K562 (cell line): ENCODE results near the gene TIA1. TPM values are rescaled to one million over a fixed set of nuclear protein-coding genes. Genes with fewer than 3 reads are reported as not detected.
A peak's percentile ranks its signal among the peaks of the same experiment; 100 is the strongest.

ENCODE experiments used
- ATAC-seq: fragments of 200-7000 bp; cut with Tn5 transposase; 3 replicates; pipeline ENCODE4 v1.9.1; 2020; ENCODE audit warnings: moderate library complexity
- Bru-seq: library from RNA; stranded (reverse); fragments of 400-500 nt; gene quantifications from one replicate; lab custom pipeline; 2021; lab: Mats Ljungman, UMichigan
- BruChase-seq, 2 experiments: library from RNA; stranded (reverse); fragments of 400-500 nt; gene quantifications; one replicate each; lab custom pipeline; 2021; lab: Mats Ljungman, UMichigan
- BruUV-seq: library from RNA; stranded (reverse); fragments of 400-500 nt; replicated peaks from 2 replicates; lab custom pipeline; 2021; lab: Mats Ljungman, UMichigan
- CTCF ChIA-PET: fragments of 300-600 bp; formaldehyde crosslinking; extraction: SDS; loops from one replicate; lab custom pipeline; 2021; ENCODE audit warnings: low intra/inter-chr PET ratio; lab: Yijun Ruan, JAX
- POLR2A ChIA-PET: fragments of 300-600, 350-650 bp; sonication (Branson Sonifier 250); formaldehyde crosslinking; extraction: SDS; loops from one replicate; lab custom pipeline; 2021; ENCODE audit warnings: antibody characterized with exemption, inconsistent platforms; lab: Yijun Ruan, JAX
- DNase-seq, 4 experiments: peaks; one replicate each; pipeline versions ENCODE4 v3.0.0 to v3.0.0-alpha.2; 2011 to 2018; ENCODE audit warnings: low spot score in 3 of 4, mixed read lengths in 3 of 4; ENCODE audit errors: extremely low read depth in 1 of 4
- FAIRE-seq: peaks from 2 replicates; lab custom pipeline; 2011; peaks lifted over from hg19 to GRCh38; lab: Jason Lieb, UNC
- H2AFZ ChIP-seq: 2 replicates; pipeline ENCODE4 v1.6.0; 2011; ENCODE audit warnings: low read depth, low read length, control low read depth, inconsistent platforms
- H3K27ac ChIP-seq: fragments of 200-600 bp; 3 replicates; pipeline ENCODE4 v1.8.0; 2011; ENCODE audit warnings: low read depth, mild to moderate bottlenecking, control low read depth, inconsistent platforms, low read length, moderate library complexity, mixed read lengths; ENCODE audit errors: extremely low read depth
- H3K27me3 ChIP-seq, 2 experiments: fragments of 300-600 bp in 1 of 2; 2 replicates in 1 of 2; 3 replicates in 1 of 2; pipeline versions ENCODE4 v1.6.0 to v1.8.0; 2011; ENCODE audit warnings: inconsistent platforms in 2 of 2, low read length in 2 of 2, mild to moderate bottlenecking in 1 of 2, mixed read lengths in 1 of 2, moderate library complexity in 1 of 2; ENCODE audit not compliant: control insufficient read depth in 2 of 2, insufficient read depth in 2 of 2
- H3K36me3 ChIP-seq: fragments of 300-600 bp; 3 replicates; pipeline ENCODE4 v1.8.0; 2011; ENCODE audit warnings: mild to moderate bottlenecking, low read length, inconsistent platforms; ENCODE audit not compliant: control insufficient read depth, insufficient read depth
- H3K4me1 ChIP-seq, 2 experiments: fragments of 200-600 bp in 1 of 2; replicated peaks in 1 of 2; 2 replicates in 1 of 2; 3 replicates in 1 of 2; pipeline versions ENCODE4 v1.5.1 to v1.8.0; 2011; ENCODE audit warnings: inconsistent platforms in 2 of 2, low read length in 2 of 2, mild to moderate bottlenecking in 1 of 2, mixed read lengths in 1 of 2, moderate library complexity in 1 of 2; ENCODE audit not compliant: control insufficient read depth in 2 of 2, insufficient read depth in 2 of 2
- H3K4me2 ChIP-seq: 2 replicates; pipeline ENCODE4 v1.6.1; 2011; ENCODE audit warnings: low read length, control low read depth, inconsistent platforms, mixed read lengths; ENCODE audit not compliant: insufficient read depth
- H3K4me3 ChIP-seq: fragments of 200-600 bp; sonication (generic), shearing (Covaris generic); 2 replicates; pipeline ENCODE4 v1.5.1; 2016; ENCODE audit warnings: control low read depth, inconsistent platforms
- H3K79me2 ChIP-seq: fragments of 200-600 bp; 3 replicates; pipeline ENCODE4 v1.8.0; 2011; ENCODE audit warnings: low read length, inconsistent platforms; ENCODE audit not compliant: control insufficient read depth, insufficient read depth
- H3K9ac ChIP-seq, 2 experiments: 2 replicates each; pipeline versions ENCODE4 v1.6.0 to v1.6.1; 2011; ENCODE audit warnings: low read depth in 2 of 2, low read length in 2 of 2, control low read depth in 1 of 2, inconsistent platforms in 1 of 2, mild to moderate bottlenecking in 1 of 2, mixed read lengths in 1 of 2; ENCODE audit not compliant: insufficient read depth in 1 of 2
- H3K9me1 ChIP-seq: one replicate; pipeline ENCODE4 v1.6.0; 2011; ENCODE audit warnings: inconsistent platforms, mild to moderate bottlenecking, low read length, moderate library complexity; ENCODE audit not compliant: control insufficient read depth, insufficient read depth
- H3K9me3 ChIP-seq: replicated peaks from 2 replicates; pipeline ENCODE4 v1.5.1; 2011; ENCODE audit warnings: low read depth, low read length, inconsistent platforms; ENCODE audit not compliant: control insufficient read depth, insufficient read depth
- H4K20me1 ChIP-seq: replicated peaks from 2 replicates; pipeline ENCODE4 v1.6.1; 2011; ENCODE audit warnings: low read length, inconsistent platforms, mixed read lengths; ENCODE audit not compliant: control insufficient read depth, insufficient read depth
- CHD7 ChIP-seq: fragments of 200-600 bp; sonication (generic); IDR thresholded peaks from one replicate; pipeline ENCODE4 v1.6.1; 2012; ENCODE audit warnings: mild to moderate bottlenecking, low read depth, low read length, inconsistent platforms
- ETS2 ChIP-seq: IDR thresholded peaks from 2 replicates; pipeline ENCODE4 v1.6.1; 2016; ENCODE audit warnings: borderline replicate concordance, missing genetic modification characterization, mild to moderate bottlenecking, moderate library complexity, missing compliant biosample characterization; ENCODE audit not compliant: poor library complexity, severe bottlenecking
- RBM14 ChIP-seq: fragments of 200-400 bp; formaldehyde crosslinking; IDR thresholded peaks from 2 replicates; pipeline ENCODE4 v1.6.1; 2018; ENCODE audit warnings: low read depth, mild to moderate bottlenecking, low read length, moderate library complexity, borderline replicate concordance; ENCODE audit not compliant: insufficient read depth
- WGBS: fragments of 100-300 bp; shearing (Covaris generic); methylation state at CpG from one replicate; pipeline ENCODE4 v1.1.6; 2016; ENCODE audit warnings: low coverage, mixed read lengths; ENCODE audit not compliant: insufficient coverage; ENCODE audit errors: missing lambda C conversion rate; 5-methylcytosine and 5-hydroxymethylcytosine counted together
- in situ Hi-C: fragments of 300-500 bp; cut with MboI; formaldehyde crosslinking; loops from 4 replicates; pipeline ENCODE4 v1.15.0; 2018; ENCODE audit warnings: inconsistent platforms, mixed read lengths
- intact Hi-C: fragments of 100-400 bp; cut with micrococcal nuclease; formaldehyde crosslinking; loops from 2 replicates; pipeline ENCODE4 v1.14.2; 2022
- long read RNA-seq, 3 experiments: library from polyadenylated mRNA in 2 of 3; library from RNA in 1 of 3; unstranded in 2 of 3; stranded (forward) in 1 of 3; transcript quantifications; one replicate each; pipeline ENCODE4 v2.0.0, GENCODE V29; 2019 to 2022
- polyA minus RNA-seq, 3 experiments: library from RNA; depleted of rRNA, polyadenylated mRNA; stranded (reverse); fragments of >200 nt; gene quantifications; 2 replicates each; pipeline ENCODE4 v1.2.3, GENCODE V29; 2011
- polyA plus RNA-seq, 8 experiments: library from polyadenylated mRNA; depleted of rRNA in 4 of 8; stranded (reverse) in 5 of 8; unstranded in 3 of 8; fragments of >200 nt; fragmentation: Nextera tagmentation in 2 of 8; fragmentation: Illumina TruSeq in 1 of 8; extraction: Ambion mirVana in 2 of 8; extraction: Trizol in 1 of 8; gene quantifications; 2 replicates each; pipeline versions ENCODE4 v1.2.1 to v1.2.3, GENCODE V29; 2011 to 2014; ENCODE audit warnings: inconsistent platforms in 1 of 8, missing spikeins in 1 of 8
- total RNA-seq, 7 experiments: library from RNA; depleted of rRNA in 6 of 7; stranded (reverse); fragments of >200 nt in 6 of 7; fragmentation: Illumina TruSeq in 2 of 7; extraction: Trizol in 2 of 7; gene quantifications; 2 replicates each; pipeline versions ENCODE4 v1.2.1 to v1.2.3, GENCODE V29; 2011 to 2021; ENCODE audit warnings: low replicate concordance in 1 of 7

Gene TIA1
- total RNA-seq (2011; cell fraction: chromatin; rRNA removed; ENCODE audit: low replicate concordance): 172 and 407 TPM in 2 replicates
- total RNA-seq (2011; cell fraction: nucleolus; rRNA removed): 91.9 and 117 TPM in 2 replicates
- 142 and 174 TPM in 2 replicates for total RNA-seq (2011; cell fraction: nucleoplasm; rRNA removed)
- total RNA-seq (2014; rRNA removed) (84.8 and 94.4 TPM in 2 replicates), total RNA-seq (2014; rRNA removed; fragmentation: Illumina TruSeq; extraction: Trizol) (89.8 and 94.2 TPM in 2 replicates), total RNA-seq (2015; rRNA removed; fragmentation: Illumina TruSeq; extraction: Trizol) (72.0 and 79.6 TPM in 2 replicates), total RNA-seq (2021) (103 and 106 TPM in 2 replicates), polyA plus RNA-seq (2011; rRNA removed) (101 and 129 TPM in 2 replicates), polyA plus RNA-seq (2014; fragmentation: Illumina TruSeq; extraction: Trizol) (51.2 and 56.2 TPM in 2 replicates), polyA plus RNA-seq (2014; fragmentation: Nextera tagmentation; extraction: Ambion mirVana) (10 to 100 TPM; 25.3 to 32.3 TPM), polyA plus RNA-seq (2014; rRNA removed) (77.1 and 79.4 TPM in 2 replicates), polyA minus RNA-seq (2011; rRNA and poly(A)+ RNA removed) (172 and 215 TPM in 2 replicates), Bru-seq, nascent RNA (percentile 91 among the genes with signal in this experiment), BruChase-seq, experiment 1, labeled RNA remaining after a 2-hour chase (percentile 94 among the genes with signal in this experiment), BruChase-seq, experiment 2, labeled RNA remaining after a 6-hour chase (percentile 93 among the genes with signal in this experiment)
- polyA plus RNA-seq (2011; cell fraction: cytosol; rRNA removed): 24.3 and 33.4 TPM in 2 replicates
- polyA plus RNA-seq (2011; cell fraction: nucleus; rRNA removed): 251 and 340 TPM in 2 replicates
- 47.5 and 55.4 TPM in 2 replicates for polyA plus RNA-seq (2012)
- 50.4 and 58.5 TPM in 2 replicates for polyA minus RNA-seq (2011; cell fraction: cytosol; rRNA and poly(A)+ RNA removed)
- 130 and 131 TPM in 2 replicates for polyA minus RNA-seq (2011; cell fraction: nucleus; rRNA and poly(A)+ RNA removed)
- long read RNA-seq, experiment 1, full-length matches to known transcripts: 59 of 98 reads
- long read RNA-seq, experiment 1, partial matches to known transcripts: 7 of 98 reads
- long read RNA-seq, experiment 1, other reads (novel, unspliced or antisense): 32 of 98 reads
- long read RNA-seq, experiment 2, full-length matches to known transcripts: 5 of 30 reads
- long read RNA-seq, experiment 2, partial matches to known transcripts: 4 of 30 reads
- long read RNA-seq, experiment 2, other reads (novel, unspliced or antisense): 21 of 30 reads
- long read RNA-seq, experiment 3, full-length matches to known transcripts: 19 of 34 reads
- long read RNA-seq, experiment 3, partial matches to known transcripts: 7 of 34 reads
- long read RNA-seq, experiment 3, other reads (novel, unspliced or antisense): 8 of 34 reads

GRCh38 chr2:70248181-70248847 lies at the start of gene TIA1:
Gene TIA1 (minus strand): TSS chr2:70248628. CDS start chr2:70248430, 198 bp downstream.
- H3K4me2 ChIP-seq: peak within 1 kb of the TSS; percentile 100
- peak; percentile 90 for ATAC-seq
- BruUV-seq: TSS peak; percentile 78
- H3K4me1 ChIP-seq: peaks cover 16 to 28% of the 10 kb centered on the region in 2 experiments; a peak in 4 of 5 replicates
- FAIRE-seq: peak; percentile 81
- 1% methylated on average over 47 of the region's 47 CpGs for WGBS
- peak within 1 kb of the TSS; percentile 98 to 99 for H3K9ac ChIP-seq
- H3K36me3 ChIP-seq: peaks cover 5% of the 10 kb centered on the region; the same call in 2 of the 3 replicates
- peak within 1 kb of the TSS; percentile 97 for H3K27ac ChIP-seq
- intact Hi-C loops (loop anchor here (2.0 kb wide), 3 partner anchors 44 to 106 kb away; partner anchors contain the start of genes C2orf42 and SNRPG), in situ Hi-C loops (no loop called here)
- peak within 1 kb of the TSS; percentile 78 for H3K4me3 ChIP-seq
- H3K9me3 ChIP-seq: no peaks in the 10 kb centered on the region
- POLR2A ChIA-PET: interaction anchor here (0.6 to 2.6 kb wide), 6 partner anchors 10 to 334 kb away, joined by 3 to 17 read pairs (median 7); partner anchors contain the start of genes MXD1, PCYOX1 and SNRPG
- peaks cover 50% of the 10 kb centered on the region for H3K79me2 ChIP-seq
- no peaks in the 10 kb centered on the region for H4K20me1 ChIP-seq
- peak within 1 kb of the TSS; percentile 91 for H2AFZ ChIP-seq
- CTCF ChIA-PET: no interaction called here
- H3K27me3 ChIP-seq: no peaks in the 10 kb centered on the region
- no peaks in the 10 kb centered on the region for H3K9me1 ChIP-seq
- DNase-seq: peak; percentile 97 to 99 (median 98)
- no peak for TF ChIP-seq RBM14
- TF ChIP-seq CHD7: no peak
- TF ChIP-seq ETS2 (tag): no peak
